Endothelial cell of umbilical vein (primary cell): ENCODE measurements around the gene COL4A2. TPM values are rescaled to one million over a fixed set of nuclear protein-coding genes. Genes with fewer than 3 reads are reported as not detected.
A peak's percentile ranks its signal among the peaks of the same experiment; 100 is the strongest.
"Not testable (repeated sequence)": the region's sequence is repeated elsewhere in the genome, so short reads cannot be mapped to it uniquely, and the experiment has no call there.

Experiments
- BruUV-seq: library from RNA; stranded (reverse); fragments of 400-500 nt; replicated peaks from 2 replicates; lab custom pipeline; 2021; lab: Mats Ljungman, UMichigan
- CTCF ChIA-PET: fragments of 300-600, 350-600 bp; sonication (Branson Sonifier 250); formaldehyde crosslinking; loops from one replicate; lab custom pipeline; 2021; ENCODE audit warnings: antibody characterized with exemption, inconsistent platforms; lab: Charles Lee
- POLR2A ChIA-PET: fragments of 300-600, 350-600 bp; sonication (Branson Sonifier 250); formaldehyde crosslinking; loops from one replicate; lab custom pipeline; 2021; ENCODE audit warnings: antibody characterized with exemption, inconsistent platforms; lab: Charles Lee
- DNase-seq: peaks from one replicate; pipeline ENCODE4 v3.0.0-alpha.2; 2011; ENCODE audit warnings: low read depth, low spot score
- FAIRE-seq: peaks from 2 replicates; lab custom pipeline; 2011; peaks lifted over from hg19 to GRCh38; lab: Jason Lieb, UNC
- H2AFZ ChIP-seq: 2 replicates; pipeline ENCODE4 v1.6.0; 2012; ENCODE audit warnings: low read depth, low read length, control low read depth, inconsistent platforms
- H3K27ac ChIP-seq: 2 replicates; pipeline ENCODE4 v1.5.1; 2011; ENCODE audit warnings: low read depth, mild to moderate bottlenecking, control low read depth, low read length, moderate library complexity; ENCODE audit not compliant: insufficient read depth
- H3K27me3 ChIP-seq, 2 experiments: 2 replicates each; pipeline versions ENCODE4 v1.6.0 to v1.6.1; 2011; ENCODE audit warnings: low read length in 2 of 2, mixed read lengths in 1 of 2; ENCODE audit not compliant: control insufficient read depth in 2 of 2, insufficient read depth in 2 of 2
- H3K36me3 ChIP-seq, 2 experiments: 2 replicates in 1 of 2; 3 replicates in 1 of 2; pipeline ENCODE4 v1.5.1; 2011; ENCODE audit warnings: low read length in 2 of 2, mild to moderate bottlenecking in 1 of 2, moderate library complexity in 1 of 2; ENCODE audit not compliant: control insufficient read depth in 2 of 2, insufficient read depth in 2 of 2; ENCODE audit errors: extremely low read depth in 1 of 2
- H3K4me1 ChIP-seq: 3 replicates; pipeline ENCODE4 v1.5.1; 2011; ENCODE audit warnings: mild to moderate bottlenecking, low read length; ENCODE audit not compliant: control insufficient read depth, insufficient read depth; ENCODE audit errors: extremely low read depth
- H3K4me2 ChIP-seq: 2 replicates; pipeline ENCODE4 v1.6.1; 2011; ENCODE audit warnings: low read length, control low read depth, mixed read lengths; ENCODE audit not compliant: insufficient read depth
- H3K4me3 ChIP-seq, 3 experiments: fragments of 200-600 bp in 1 of 3; sonication (generic), shearing (Covaris generic) in 1 of 3; replicated peaks in 1 of 3; 2 replicates each; pipeline ENCODE4 v1.5.1; 2011 to 2016; ENCODE audit warnings: control low read depth in 3 of 3, low read length in 3 of 3, mild to moderate bottlenecking in 2 of 3, inconsistent platforms in 1 of 3, low read depth in 1 of 3, moderate library complexity in 1 of 3; ENCODE audit not compliant: insufficient read depth in 1 of 3
- H3K79me2 ChIP-seq: 2 replicates; pipeline ENCODE4 v1.6.0; 2012; ENCODE audit warnings: low read length, inconsistent platforms; ENCODE audit not compliant: control insufficient read depth, insufficient read depth
- H3K9ac ChIP-seq: replicated peaks from 2 replicates; pipeline ENCODE3; 2011; ENCODE audit warnings: low read length, control low read depth; ENCODE audit not compliant: insufficient read depth; ENCODE audit errors: extremely low read depth
- H3K9me1 ChIP-seq: replicated peaks from 3 replicates; pipeline ENCODE4 v1.6.0; 2011; ENCODE audit warnings: mild to moderate bottlenecking, low read length; ENCODE audit not compliant: control insufficient read depth, insufficient read depth; ENCODE audit errors: extremely low read depth
- H3K9me3 ChIP-seq: replicated peaks from 2 replicates; pipeline ENCODE4 v1.5.1; 2012; ENCODE audit warnings: low read length, inconsistent platforms; ENCODE audit not compliant: control insufficient read depth, insufficient read depth
- H4K20me1 ChIP-seq: replicated peaks from 2 replicates; pipeline ENCODE3; 2011; ENCODE audit warnings: mild to moderate bottlenecking, low read length; ENCODE audit not compliant: control insufficient read depth, insufficient read depth; ENCODE audit errors: extremely low read depth
- EZH2 ChIP-seq: IDR thresholded peaks from 2 replicates; pipeline ENCODE4 v1.6.1; 2012; ENCODE audit warnings: borderline replicate concordance, low read depth, mild to moderate bottlenecking, moderate library complexity, low read length, inconsistent platforms; ENCODE audit not compliant: severe bottlenecking
- FOS ChIP-seq: IDR thresholded peaks from 2 replicates; pipeline ENCODE4 v1.6.1; 2011; ENCODE audit warnings: mild to moderate bottlenecking, low read length, moderate library complexity, borderline replicate concordance; ENCODE audit not compliant: insufficient read depth
- GATA2 ChIP-seq: IDR thresholded peaks from 2 replicates; pipeline ENCODE4 v1.7.0; 2011; ENCODE audit warnings: low read depth, mild to moderate bottlenecking, moderate library complexity, mixed read lengths, low read length; ENCODE audit not compliant: insufficient read length, insufficient read depth
- JUN ChIP-seq: IDR thresholded peaks from 2 replicates; pipeline ENCODE4 v1.6.1; 2011; ENCODE audit warnings: borderline replicate concordance, low read depth; ENCODE audit not compliant: insufficient read length, insufficient read depth
- MYC ChIP-seq: IDR thresholded peaks from one replicate; pipeline ENCODE4 v1.6.1; 2011; ENCODE audit warnings: mild to moderate bottlenecking, low read depth, low read length
- POLR2A ChIP-seq: IDR thresholded peaks from 2 replicates; pipeline ENCODE4 v1.6.1; 2012; ENCODE audit warnings: low read depth, mild to moderate bottlenecking, control low read depth, low read length
- POLR2AphosphoS5 ChIP-seq: IDR thresholded peaks from 2 replicates; pipeline ENCODE4 v1.6.1; 2012; ENCODE audit warnings: low read depth, mild to moderate bottlenecking, control low read depth, low read length, moderate library complexity; ENCODE audit not compliant: insufficient read depth
- dilution Hi-C: fragments of 300-500 bp; cut with MboI; formaldehyde crosslinking; loops from one replicate; pipeline ENCODE4 v1.15.0; 2019; ENCODE audit warnings: low sequenced_read_pairs; ENCODE audit not compliant: extremely low pct_ligation_motif_present
- intact Hi-C: fragments of 100-400 bp; cut with micrococcal nuclease; formaldehyde crosslinking; loops from one replicate; pipeline ENCODE4 v1.10.0; 2022
- polyA plus RNA-seq, 4 experiments: library from polyadenylated mRNA; depleted of rRNA in 3 of 4; stranded (reverse) in 3 of 4; unstranded in 1 of 4; fragments of >200 nt; gene quantifications; 2 replicates each; pipeline versions ENCODE4 v1.2.1 to v1.2.3, GENCODE V29; 2011 to 2012; ENCODE audit warnings: missing spikeins in 1 of 4
- total RNA-seq: library from RNA; stranded (reverse); gene quantifications from 2 replicates; pipeline ENCODE4 v1.2.3, GENCODE V29; 2021
- TF ChIP-seq, protein P1 (sequence below): IDR thresholded peaks from 2 replicates; pipeline ENCODE4 v1.6.1; 2011; ENCODE audit not compliant: insufficient read depth, insufficient read length
- TF ChIP-seq, protein P2 (sequence below), 2 donors: IDR thresholded peaks; 1 replicate in 1 of 2; 2 replicates in 1 of 2; pipeline ENCODE4 v1.5.1; 2011; ENCODE audit warnings: low read length in 2 of 2, mild to moderate bottlenecking in 2 of 2, moderate library complexity in 2 of 2, control low read depth in 1 of 2, inconsistent platforms in 1 of 2, low read depth in 1 of 2; ENCODE audit not compliant: insufficient read depth in 1 of 2; ENCODE audit errors: extremely low read depth in 1 of 2

COL4A2 gene
- total and polyA plus RNA-seq, 2 donors (not counting 3 experiments of a cell fraction or from before 2014, with no cell fraction given), result 792 to 940 TPM

DNA sequence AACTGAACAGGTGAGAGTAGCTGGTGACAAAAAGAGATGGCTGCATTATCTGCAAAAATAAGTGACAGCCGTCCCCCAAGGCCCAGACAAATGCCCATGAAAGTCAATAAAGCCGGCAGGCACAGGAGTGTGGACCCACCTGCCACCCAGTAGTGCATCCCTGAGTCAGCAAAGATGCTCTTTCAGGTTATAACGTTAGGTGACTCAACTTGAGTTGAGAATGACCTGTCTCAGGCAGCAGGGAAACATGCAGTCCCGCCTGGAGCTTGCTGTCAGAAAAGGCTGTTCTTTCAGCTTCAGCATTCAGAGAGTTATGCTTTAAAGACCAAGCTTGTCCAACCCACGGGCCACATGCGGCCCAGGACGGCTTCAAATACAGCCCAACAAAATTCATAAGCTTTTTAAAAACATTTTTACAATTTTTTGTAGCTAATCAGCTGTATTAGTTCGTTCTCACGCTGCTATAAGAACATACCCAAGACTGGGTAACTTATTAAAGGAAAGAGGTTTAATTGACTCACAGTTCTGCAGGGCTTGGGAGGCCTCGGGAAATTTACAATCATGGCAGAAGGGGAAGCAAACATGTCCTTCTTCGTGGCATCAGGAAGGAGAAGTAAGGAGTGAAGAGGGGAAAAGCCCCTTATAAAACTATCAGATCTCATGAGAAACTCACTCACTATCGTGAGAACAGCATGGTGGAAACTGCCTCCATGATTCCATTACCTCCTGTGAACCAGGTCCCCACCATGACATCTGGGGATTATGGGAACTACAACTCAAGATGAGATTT lies 144.1 kb downstream of the COL4A2 start:
- Histone ChIP-seq H3K4me1 (no peaks in the 10 kb centered on the region), H3K27ac (no peak overlapping the region), H3K9me3 (no peaks in the 10 kb centered on the region), H3K36me3 (peaks cover 23% of the 10 kb centered on the region in 2 experiments), H3K4me2 (no peak overlapping the region), H3K4me3 (no peak overlapping the region), H3K9me1 (no peaks in the 10 kb centered on the region), H4K20me1 (no peaks in the 10 kb centered on the region), H2AFZ (no peak overlapping the region), H3K79me2 (no peaks in the 10 kb centered on the region), H3K9ac (no peak overlapping the region), H3K27me3 (no peaks in the 10 kb centered on the region)
- peak; percentile 42 for FAIRE-seq
- POLR2A ChIA-PET, result no interaction called here
- dilution Hi-C loops (no loop called here), intact Hi-C loops (no loop called here)
- BruUV-seq, result no TSS peak
- no peak for DNase-seq
- CTCF ChIA-PET, result no interaction called here
- TF ChIP-seq POLR2A, result no peak
- TF ChIP-seq MYC, result no peak
- no peak for TF ChIP-seq GATA2
- TF ChIP-seq, protein P1, sequence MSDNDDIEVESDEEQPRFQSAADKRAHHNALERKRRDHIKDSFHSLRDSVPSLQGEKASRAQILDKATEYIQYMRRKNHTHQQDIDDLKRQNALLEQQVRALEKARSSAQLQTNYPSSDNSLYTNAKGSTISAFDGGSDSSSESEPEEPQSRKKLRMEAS, result no peak
- TF ChIP-seq POLR2AphosphoS5, result no peak
- no peak for TF ChIP-seq EZH2
- TF ChIP-seq, protein P2, sequence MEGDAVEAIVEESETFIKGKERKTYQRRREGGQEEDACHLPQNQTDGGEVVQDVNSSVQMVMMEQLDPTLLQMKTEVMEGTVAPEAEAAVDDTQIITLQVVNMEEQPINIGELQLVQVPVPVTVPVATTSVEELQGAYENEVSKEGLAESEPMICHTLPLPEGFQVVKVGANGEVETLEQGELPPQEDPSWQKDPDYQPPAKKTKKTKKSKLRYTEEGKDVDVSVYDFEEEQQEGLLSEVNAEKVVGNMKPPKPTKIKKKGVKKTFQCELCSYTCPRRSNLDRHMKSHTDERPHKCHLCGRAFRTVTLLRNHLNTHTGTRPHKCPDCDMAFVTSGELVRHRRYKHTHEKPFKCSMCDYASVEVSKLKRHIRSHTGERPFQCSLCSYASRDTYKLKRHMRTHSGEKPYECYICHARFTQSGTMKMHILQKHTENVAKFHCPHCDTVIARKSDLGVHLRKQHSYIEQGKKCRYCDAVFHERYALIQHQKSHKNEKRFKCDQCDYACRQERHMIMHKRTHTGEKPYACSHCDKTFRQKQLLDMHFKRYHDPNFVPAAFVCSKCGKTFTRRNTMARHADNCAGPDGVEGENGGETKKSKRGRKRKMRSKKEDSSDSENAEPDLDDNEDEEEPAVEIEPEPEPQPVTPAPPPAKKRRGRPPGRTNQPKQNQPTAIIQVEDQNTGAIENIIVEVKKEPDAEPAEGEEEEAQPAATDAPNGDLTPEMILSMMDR (IDR thresholded peaks at IDR 0.05; ENCODE audit: extremely low read depth in 1 of 2, insufficient read depth in 1 of 2, low read depth in 1 of 2, low read length in 2 of 2), result no peak
- TF ChIP-seq JUN, result no peak
- TF ChIP-seq FOS, result no peak

DNA sequence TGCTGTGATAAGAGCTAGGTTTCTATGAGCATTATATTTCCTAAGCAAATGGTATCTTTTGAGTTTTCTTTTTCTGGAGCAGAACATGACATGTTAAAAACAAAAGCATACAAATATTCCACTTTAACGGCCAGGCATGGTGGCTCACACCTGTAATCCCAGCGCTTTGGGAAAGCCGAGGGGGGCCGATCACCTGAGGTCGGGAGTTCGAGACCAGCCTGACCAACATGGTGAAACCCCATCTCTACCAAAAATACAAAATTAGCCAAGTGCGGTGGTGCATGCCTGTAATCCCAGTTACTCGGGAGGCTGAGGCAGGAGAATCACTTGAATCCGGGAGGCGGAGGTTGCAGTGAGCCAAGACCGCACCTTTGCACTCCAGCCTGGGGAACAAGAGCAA lies 146.0 kb downstream of the COL4A2 start:
- dilution Hi-C loops, BruUV-seq: not testable (repeated sequence)

More for the DNA sequence above, 146.0 kb downstream of the COL4A2 start:
- POLR2A ChIA-PET, H4K20me1 ChIP-seq, H3K4me3 ChIP-seq, CTCF ChIA-PET, intact Hi-C loops, H3K9me3 ChIP-seq, H3K9me1 ChIP-seq, H3K27me3 ChIP-seq, H3K4me2 ChIP-seq, H3K79me2 ChIP-seq, H3K9ac ChIP-seq, DNase-seq, H3K4me1 ChIP-seq, H2AFZ ChIP-seq, H3K27ac ChIP-seq, FAIRE-seq: not testable (repeated sequence)
- H3K36me3 ChIP-seq, result peaks cover 12 to 18% of the 10 kb centered on the region in 2 experiments
